ENCODE data around the gene GRIN1.

GRIN1 gene

GRCh38 chr9:137136261-137136880, 2.6 kb upstream of the GRIN1 start:
- no peak for TF ChIP-seq CTCF (IDR thresholded peaks at IDR 0.05)

- no peak for TF ChIP-seq CTCF (IDR thresholded peaks at IDR 0.05)
These were observed 1.9 kb upstream of the GRIN1 start for GRCh38 chr9:137136881-137137607.

- TF ChIP-seq CTCF (IDR thresholded peaks at IDR 0.05): no peak
These were observed 764 bp upstream of the GRIN1 start for GRCh38 chr9:137138058-137138721.

- TF ChIP-seq CTCF (IDR thresholded peaks at IDR 0.05): no peak
These were observed 655 bp downstream of the GRIN1 start for GRCh38 chr9:137139468-137140150.

GRCh38 chr9:137140151-137141012, 1.4 kb downstream of the GRIN1 start:
- no peak for TF ChIP-seq CTCF (IDR thresholded peaks at IDR 0.05)

GRCh38 chr9:137141050-137141810, 2.3 kb downstream of the GRIN1 start:
- no peak for TF ChIP-seq CTCF (IDR thresholded peaks at IDR 0.05)

All from LNCAP (cell line).